ENCODE data around the gene SLC10A7.

DNA sequence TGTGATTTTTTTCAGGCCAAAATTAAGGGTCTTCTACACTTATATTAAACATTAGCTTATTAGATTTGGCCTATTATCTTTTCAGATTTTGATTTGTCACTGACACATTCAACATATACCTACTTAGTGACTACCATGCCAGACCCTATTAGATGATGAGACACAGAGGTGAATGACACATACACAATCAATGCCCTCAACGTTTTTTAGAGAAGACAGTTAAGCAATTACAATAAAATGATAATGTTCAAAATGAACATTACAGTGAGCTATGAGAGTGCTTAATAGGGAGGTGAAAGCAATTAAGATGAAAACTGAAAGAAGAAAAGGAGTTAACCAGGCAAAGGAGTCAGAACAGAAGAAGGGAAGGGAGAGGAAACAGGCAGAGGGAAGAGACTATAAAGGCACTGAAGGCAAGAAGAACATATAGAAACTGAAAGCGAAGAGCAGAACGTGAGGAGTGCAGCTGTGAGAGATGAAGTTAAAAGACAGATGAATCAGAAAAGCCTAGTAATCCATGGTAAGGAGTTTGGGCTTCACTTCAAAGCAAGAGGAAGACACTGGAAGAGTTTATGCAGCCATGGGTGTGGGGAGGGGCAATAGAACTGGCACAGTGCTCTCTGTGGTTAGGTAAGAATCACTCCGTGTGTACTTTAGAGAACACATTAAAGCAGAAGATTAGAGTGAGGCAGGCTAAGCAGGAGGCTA lies 188.4 kb downstream of the SLC10A7 start:
- TF ChIP-seq, protein P1, sequence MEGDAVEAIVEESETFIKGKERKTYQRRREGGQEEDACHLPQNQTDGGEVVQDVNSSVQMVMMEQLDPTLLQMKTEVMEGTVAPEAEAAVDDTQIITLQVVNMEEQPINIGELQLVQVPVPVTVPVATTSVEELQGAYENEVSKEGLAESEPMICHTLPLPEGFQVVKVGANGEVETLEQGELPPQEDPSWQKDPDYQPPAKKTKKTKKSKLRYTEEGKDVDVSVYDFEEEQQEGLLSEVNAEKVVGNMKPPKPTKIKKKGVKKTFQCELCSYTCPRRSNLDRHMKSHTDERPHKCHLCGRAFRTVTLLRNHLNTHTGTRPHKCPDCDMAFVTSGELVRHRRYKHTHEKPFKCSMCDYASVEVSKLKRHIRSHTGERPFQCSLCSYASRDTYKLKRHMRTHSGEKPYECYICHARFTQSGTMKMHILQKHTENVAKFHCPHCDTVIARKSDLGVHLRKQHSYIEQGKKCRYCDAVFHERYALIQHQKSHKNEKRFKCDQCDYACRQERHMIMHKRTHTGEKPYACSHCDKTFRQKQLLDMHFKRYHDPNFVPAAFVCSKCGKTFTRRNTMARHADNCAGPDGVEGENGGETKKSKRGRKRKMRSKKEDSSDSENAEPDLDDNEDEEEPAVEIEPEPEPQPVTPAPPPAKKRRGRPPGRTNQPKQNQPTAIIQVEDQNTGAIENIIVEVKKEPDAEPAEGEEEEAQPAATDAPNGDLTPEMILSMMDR (IDR thresholded peaks at IDR 0.05; ENCODE audit: low read depth, low read length, missing input control) = no peak
- TF ChIP-seq NR2F2 (IDR thresholded peaks at IDR 0.05) (no peak), YY1 (IDR thresholded peaks at IDR 0.05) (no peak), TAF1 (conservative IDR thresholded peaks at IDR 0.05) (no peak), RAD21 (IDR thresholded peaks at IDR 0.05) (no peak), EGR1 (IDR thresholded peaks at IDR 0.05; ENCODE audit: low read depth in 2 of 2) (no peak), JUND (IDR thresholded peaks at IDR 0.05) (no peak), RXRA (IDR thresholded peaks at IDR 0.05) (no peak), FOXA1 (IDR thresholded peaks at IDR 0.05) (no peak)
- TF ChIP-seq, protein P2, sequence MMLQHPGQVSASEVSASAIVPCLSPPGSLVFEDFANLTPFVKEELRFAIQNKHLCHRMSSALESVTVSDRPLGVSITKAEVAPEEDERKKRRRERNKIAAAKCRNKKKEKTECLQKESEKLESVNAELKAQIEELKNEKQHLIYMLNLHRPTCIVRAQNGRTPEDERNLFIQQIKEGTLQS (IDR thresholded peaks at IDR 0.05) = no peak
- TF ChIP-seq, protein P3, sequence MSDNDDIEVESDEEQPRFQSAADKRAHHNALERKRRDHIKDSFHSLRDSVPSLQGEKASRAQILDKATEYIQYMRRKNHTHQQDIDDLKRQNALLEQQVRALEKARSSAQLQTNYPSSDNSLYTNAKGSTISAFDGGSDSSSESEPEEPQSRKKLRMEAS (IDR thresholded peaks at IDR 0.05) = no peak
- TF ChIP-seq, protein P4, sequence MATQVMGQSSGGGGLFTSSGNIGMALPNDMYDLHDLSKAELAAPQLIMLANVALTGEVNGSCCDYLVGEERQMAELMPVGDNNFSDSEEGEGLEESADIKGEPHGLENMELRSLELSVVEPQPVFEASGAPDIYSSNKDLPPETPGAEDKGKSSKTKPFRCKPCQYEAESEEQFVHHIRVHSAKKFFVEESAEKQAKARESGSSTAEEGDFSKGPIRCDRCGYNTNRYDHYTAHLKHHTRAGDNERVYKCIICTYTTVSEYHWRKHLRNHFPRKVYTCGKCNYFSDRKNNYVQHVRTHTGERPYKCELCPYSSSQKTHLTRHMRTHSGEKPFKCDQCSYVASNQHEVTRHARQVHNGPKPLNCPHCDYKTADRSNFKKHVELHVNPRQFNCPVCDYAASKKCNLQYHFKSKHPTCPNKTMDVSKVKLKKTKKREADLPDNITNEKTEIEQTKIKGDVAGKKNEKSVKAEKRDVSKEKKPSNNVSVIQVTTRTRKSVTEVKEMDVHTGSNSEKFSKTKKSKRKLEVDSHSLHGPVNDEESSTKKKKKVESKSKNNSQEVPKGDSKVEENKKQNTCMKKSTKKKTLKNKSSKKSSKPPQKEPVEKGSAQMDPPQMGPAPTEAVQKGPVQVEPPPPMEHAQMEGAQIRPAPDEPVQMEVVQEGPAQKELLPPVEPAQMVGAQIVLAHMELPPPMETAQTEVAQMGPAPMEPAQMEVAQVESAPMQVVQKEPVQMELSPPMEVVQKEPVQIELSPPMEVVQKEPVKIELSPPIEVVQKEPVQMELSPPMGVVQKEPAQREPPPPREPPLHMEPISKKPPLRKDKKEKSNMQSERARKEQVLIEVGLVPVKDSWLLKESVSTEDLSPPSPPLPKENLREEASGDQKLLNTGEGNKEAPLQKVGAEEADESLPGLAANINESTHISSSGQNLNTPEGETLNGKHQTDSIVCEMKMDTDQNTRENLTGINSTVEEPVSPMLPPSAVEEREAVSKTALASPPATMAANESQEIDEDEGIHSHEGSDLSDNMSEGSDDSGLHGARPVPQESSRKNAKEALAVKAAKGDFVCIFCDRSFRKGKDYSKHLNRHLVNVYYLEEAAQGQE (IDR thresholded peaks at IDR 0.05) = no peak
- TF ChIP-seq, protein P5, sequence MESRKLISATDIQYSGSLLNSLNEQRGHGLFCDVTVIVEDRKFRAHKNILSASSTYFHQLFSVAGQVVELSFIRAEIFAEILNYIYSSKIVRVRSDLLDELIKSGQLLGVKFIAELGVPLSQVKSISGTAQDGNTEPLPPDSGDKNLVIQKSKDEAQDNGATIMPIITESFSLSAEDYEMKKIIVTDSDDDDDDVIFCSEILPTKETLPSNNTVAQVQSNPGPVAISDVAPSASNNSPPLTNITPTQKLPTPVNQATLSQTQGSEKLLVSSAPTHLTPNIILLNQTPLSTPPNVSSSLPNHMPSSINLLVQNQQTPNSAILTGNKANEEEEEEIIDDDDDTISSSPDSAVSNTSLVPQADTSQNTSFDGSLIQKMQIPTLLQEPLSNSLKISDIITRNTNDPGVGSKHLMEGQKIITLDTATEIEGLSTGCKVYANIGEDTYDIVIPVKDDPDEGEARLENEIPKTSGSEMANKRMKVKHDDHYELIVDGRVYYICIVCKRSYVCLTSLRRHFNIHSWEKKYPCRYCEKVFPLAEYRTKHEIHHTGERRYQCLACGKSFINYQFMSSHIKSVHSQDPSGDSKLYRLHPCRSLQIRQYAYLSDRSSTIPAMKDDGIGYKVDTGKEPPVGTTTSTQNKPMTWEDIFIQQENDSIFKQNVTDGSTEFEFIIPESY (IDR thresholded peaks at IDR 0.05) = no peak
